Tibial nerve (tissue), 4 donors: ENCODE data around the gene CABLES1. TPM values are rescaled to one million over a fixed set of nuclear protein-coding genes. Genes with fewer than 3 reads are reported as not detected.

Experiments
- DNase-seq, 2 donors: peaks; one replicate each; pipeline ENCODE4 v3.0.0-alpha.2; 2019; ENCODE audit warnings: low spot score in 2 of 2
- H3K27ac ChIP-seq, 4 donors: fragments of 200-600 bp; sonication (generic) in 3 of 4; one replicate each; pipeline ENCODE4 v1.5.1; 2017 to 2019; ENCODE audit warnings: mild to moderate bottlenecking in 1 of 4
- H3K27me3 ChIP-seq, 2 donors: fragments of 200-600 bp; sonication (generic) in 1 of 2; one replicate each; pipeline versions ENCODE4 v1.5.1 to v1.6.0; 2017 to 2019
- H3K36me3 ChIP-seq, 3 donors: fragments of 200-600 bp; sonication (generic); one replicate each; pipeline ENCODE4 v1.5.1; 2018 to 2019
- H3K4me1 ChIP-seq, 4 donors: fragments of 200-600 bp; sonication (generic) in 3 of 4; one replicate each; pipeline ENCODE4 v1.5.1; 2017 to 2019
- H3K4me3 ChIP-seq, 4 donors: fragments of 200-600 bp; sonication (generic) in 3 of 4; one replicate each; pipeline ENCODE4 v1.5.1; 2017 to 2019; ENCODE audit warnings: mild to moderate bottlenecking in 1 of 4, moderate library complexity in 1 of 4
- H3K9me3 ChIP-seq, 4 donors: fragments of 200-600 bp; sonication (generic) in 3 of 4; one replicate each; pipeline ENCODE4 v1.5.1; 2017 to 2019
- CTCF ChIP-seq, 5 experiments: fragments of 200-600 bp in 3 of 5; fragments of 450-650 bp in 2 of 5; sonication (generic) in 3 of 5; IDR thresholded peaks; one replicate each; pipeline ENCODE4 v1.5.1; 2016 to 2019; ENCODE audit warnings: antibody characterized with exemption in 5 of 5, mild to moderate bottlenecking in 3 of 5, moderate library complexity in 2 of 5
- EP300 ChIP-seq, 2 donors: sonication (generic); formaldehyde crosslinking; IDR thresholded peaks; one replicate each; pipeline ENCODE4 v1.6.1; 2017; ENCODE audit warnings: antibody characterized with exemption in 2 of 2, mild to moderate bottlenecking in 1 of 2
- POLR2A ChIP-seq, 2 donors: fragments of 450-650 bp; IDR thresholded peaks; one replicate each; pipeline ENCODE4 v1.6.1; 2017; ENCODE audit warnings: antibody characterized with exemption in 2 of 2, mild to moderate bottlenecking in 2 of 2, moderate library complexity in 2 of 2
- WGBS, 2 donors: methylation state at CpG; one replicate each; pipeline ENCODE4 v1.1.5; 2018; 5-methylcytosine and 5-hydroxymethylcytosine counted together
- total RNA-seq, 4 donors: library from RNA; depleted of rRNA; stranded (reverse); fragments of >200 nt; gene quantifications; one replicate each; pipeline ENCODE4 v1.1.0, GENCODE V29; 2016

CABLES1 gene
- total RNA-seq, 4 donors from 2014 or later: 17.3 to 32.1 (median 21.2) TPM

- H3K4me3 ChIP-seq: no peak overlapping the region
- no peak for TF ChIP-seq CTCF (IDR thresholded peaks at IDR 0.05)
- TF ChIP-seq POLR2A (IDR thresholded peaks at IDR 0.05): no peak
- TF ChIP-seq EP300 (IDR thresholded peaks at IDR 0.05): no peak
- H3K4me1 ChIP-seq: no peaks in the 10 kb centered on the region
- DNase-seq: no peak
- H3K36me3 ChIP-seq: peaks cover 0 to under 1% (median 0%) of the 10 kb centered on the region in 3 donors
- H3K27ac ChIP-seq: no peak overlapping the region
- no peaks in the 10 kb centered on the region for H3K9me3 ChIP-seq
- WGBS, 2 donors: 84% methylated on average over 4 of the region's 4 CpGs
- no peaks in the 10 kb centered on the region for H3K27me3 ChIP-seq
These were observed 156.3 kb downstream of the CABLES1 start for GRCh38 chr18:23291456-23292205.

GRCh38 chr18:23300231-23300805 lies 165.0 kb downstream of the CABLES1 start:
- 72 to 75% methylated on average over 6 of the region's 6 CpGs for WGBS, 2 donors
- H3K27me3 ChIP-seq: no peaks in the 10 kb centered on the region
- TF ChIP-seq POLR2A (IDR thresholded peaks at IDR 0.05): no peak
- no peak for TF ChIP-seq EP300 (IDR thresholded peaks at IDR 0.05)
- no peak for TF ChIP-seq CTCF (IDR thresholded peaks at IDR 0.05)
- no peak overlapping the region for H3K4me3 ChIP-seq
- H3K27ac ChIP-seq: no peak overlapping the region
- H3K36me3 ChIP-seq: peaks cover 0 to 16% (median 0%) of the 10 kb centered on the region in 3 donors
- no peak for DNase-seq
- peaks cover 0 to 3% (median 0%) of the 10 kb centered on the region in 4 donors for H3K4me1 ChIP-seq
- H3K9me3 ChIP-seq: no peaks in the 10 kb centered on the region

GRCh38 chr18:23301972-23302371 lies 166.7 kb downstream of the CABLES1 start:
- Histone ChIP-seq H3K27me3 (no peaks in the 10 kb centered on the region), H3K9me3 (no peaks in the 10 kb centered on the region), H3K36me3 (peaks cover 0 to 13% (median 0%) of the 10 kb centered on the region in 3 donors), H3K4me1 (peaks cover 0 to 3% (median 0%) of the 10 kb centered on the region in 4 donors), H3K4me3 (no peak overlapping the region), H3K27ac (no peak overlapping the region)
- TF ChIP-seq CTCF (IDR thresholded peaks at IDR 0.05) (no peak), POLR2A (IDR thresholded peaks at IDR 0.05) (no peak), EP300 (IDR thresholded peaks at IDR 0.05) (no peak)
- no peak for DNase-seq
- WGBS, 2 donors: 92% methylated on average over 5 of the region's 5 CpGs

- H3K4me3 ChIP-seq: no peak overlapping the region
- H3K36me3 ChIP-seq: peaks cover 0 to 8% (median 0%) of the 10 kb centered on the region in 3 donors
- 86 to 90% methylated on average over 3 of the region's 3 CpGs for WGBS, 2 donors
- peaks cover 0 to 3% (median 0%) of the 10 kb centered on the region in 4 donors for H3K4me1 ChIP-seq
- H3K27me3 ChIP-seq: no peaks in the 10 kb centered on the region
- no peak for DNase-seq
- H3K9me3 ChIP-seq: no peaks in the 10 kb centered on the region
- H3K27ac ChIP-seq: no peak overlapping the region
- no peak for TF ChIP-seq EP300 (IDR thresholded peaks at IDR 0.05)
- TF ChIP-seq POLR2A (IDR thresholded peaks at IDR 0.05): no peak
- no peak for TF ChIP-seq CTCF (IDR thresholded peaks at IDR 0.05)
These were observed 167.2 kb downstream of the CABLES1 start for GRCh38 chr18:23302511-23302850.

GRCh38 chr18:23302851-23303527 lies 167.7 kb downstream of the CABLES1 start:
- 70 to 73% methylated on average over 8 of the region's 8 CpGs for WGBS, 2 donors
- H3K27ac ChIP-seq: no peak overlapping the region

More at GRCh38 chr18:23302851-23303527, 167.7 kb downstream of the CABLES1 start:
- TF ChIP-seq POLR2A (IDR thresholded peaks at IDR 0.05) (no peak), EP300 (IDR thresholded peaks at IDR 0.05) (peak in 1 of 2 donors; percentile 7), CTCF (IDR thresholded peaks at IDR 0.05) (no peak)
- Histone ChIP-seq H3K9me3 (no peaks in the 10 kb centered on the region), H3K27me3 (no peaks in the 10 kb centered on the region), H3K4me3 (no peak overlapping the region), H3K36me3 (peaks cover 0 to 8% (median 0%) of the 10 kb centered on the region in 3 donors), H3K4me1 (peaks cover 0 to 3% (median 0%) of the 10 kb centered on the region in 4 donors)
- no peak for DNase-seq
